ENCODE data around the gene CLEC17A.

- TF ChIP-seq ZNF274 (IDR thresholded peaks at IDR 0.05; ENCODE audit: low read depth, low read length) (no peak), YY1 (IDR thresholded peaks at IDR 0.05; ENCODE audit: insufficient read depth, insufficient read length) (no peak)
These were observed 7.4 kb upstream of the CLEC17A start for GRCh38 chr19:14575428-14575980.
